ENCODE measurements around the gene TADA2A. TPM values are rescaled to one million over a fixed set of nuclear protein-coding genes. Genes with fewer than 3 reads are reported as not detected.

Gene TADA2A
- total and polyA plus RNA-seq, 7 experiments from 2014 or later: 7.4 to 41.3 (median 19.4) TPM

DNA sequence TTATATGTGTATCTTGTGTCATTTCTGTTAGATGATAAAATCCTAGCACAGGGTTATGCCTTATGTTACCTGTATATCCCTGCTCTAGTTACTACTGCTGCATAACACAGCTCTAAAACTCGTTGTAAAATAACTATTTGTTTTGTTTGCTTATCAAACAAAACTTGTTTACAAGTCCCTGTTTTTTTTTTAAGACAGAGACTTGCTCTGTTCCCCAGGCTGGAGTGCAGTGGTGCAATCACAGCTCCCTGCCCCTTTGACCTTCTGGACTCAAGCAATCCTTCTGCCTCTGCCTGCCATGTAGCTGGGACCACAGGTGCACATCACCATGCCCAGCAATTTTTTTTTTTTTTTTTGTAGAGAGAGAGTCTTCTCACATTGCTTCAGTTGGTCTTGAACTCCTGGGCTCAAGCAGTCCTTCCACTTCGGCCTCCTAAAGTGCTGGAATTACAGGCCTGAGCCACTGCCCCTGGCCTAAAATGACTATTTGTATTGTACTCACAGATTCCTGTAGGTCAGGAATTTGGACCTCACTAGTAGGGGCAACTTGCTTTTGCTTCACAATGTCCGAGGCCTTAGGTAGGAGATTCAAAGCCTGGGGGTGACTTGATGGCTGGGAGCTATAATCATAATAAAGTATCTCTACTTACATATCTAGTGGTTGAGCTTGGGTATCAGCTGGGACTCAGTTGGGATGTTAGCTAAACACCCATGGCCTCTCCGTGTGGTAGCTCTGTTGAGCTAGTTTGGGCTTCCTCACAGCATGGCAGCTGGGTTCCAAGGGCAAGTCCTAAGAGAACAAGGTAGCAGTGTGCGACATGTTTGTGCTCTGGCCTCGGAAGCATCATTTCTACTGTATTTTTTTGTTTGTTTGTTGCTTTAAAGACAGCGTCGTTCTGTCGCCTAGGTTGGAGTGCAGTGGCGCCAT is 95.6 kb downstream of the TADA2A start:
- Mint-ChIP-seq H3K4me3 (no peak overlapping the region), H3K4me1 (peaks cover 0 to 13% (median 4%) of the 10 kb centered on the region in 7 donors), H3K27ac (no peak overlapping the region), H3K27me3 (no peaks in the 10 kb centered on the region), H3K36me3 (no peaks in the 10 kb centered on the region), H3K9me3 (no peaks in the 10 kb centered on the region)
- H3K36me3 ChIP-seq (ENCODE audit: control insufficient read depth in 2 of 3, insufficient read depth in 3 of 3, low read length in 3 of 3): no peaks in the 10 kb centered on the region
- CTCF ChIA-PET: no interaction called here
- POLR2A ChIA-PET: no interaction called here
- no peak for DNase-seq
- H3K27me3 ChIP-seq (ENCODE audit: control insufficient read depth in 2 of 2, insufficient read depth in 2 of 2, low read length in 2 of 2): no peaks in the 10 kb centered on the region
- ATAC-seq: no peak
- no peak overlapping the region for H3K4me3 ChIP-seq (ENCODE audit: low read length)
- H3K4me1 ChIP-seq (ENCODE audit: control insufficient read depth in 2 of 2, insufficient read depth in 2 of 2, low read length in 2 of 2): no peaks in the 10 kb centered on the region
- no peak overlapping the region for H3K27ac ChIP-seq (ENCODE audit: low read depth, low read length)
- intact Hi-C loops (cut with micrococcal nuclease): no loop called here
- no peaks in the 10 kb centered on the region for H3K9me3 ChIP-seq (ENCODE audit: control insufficient read depth in 2 of 3, low read length in 3 of 3)

DNA sequence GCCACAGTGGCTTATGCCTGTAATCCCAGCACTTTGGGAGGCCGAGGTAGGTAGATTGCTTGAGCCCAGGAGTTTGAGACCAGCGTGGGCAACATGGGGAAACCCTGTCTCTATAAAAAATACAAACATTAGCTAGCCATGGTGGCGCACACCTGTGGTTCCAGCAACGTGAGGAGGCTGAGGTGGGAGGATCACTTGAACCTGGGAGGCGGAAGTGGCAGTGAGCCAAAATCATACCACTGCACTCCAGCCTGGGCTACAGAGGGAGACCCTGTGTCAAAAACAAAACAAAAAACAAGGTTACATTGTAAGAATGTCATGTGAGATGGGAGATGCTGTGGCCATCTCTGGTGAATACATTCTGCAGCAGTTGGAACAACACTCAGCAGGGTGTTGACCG is 96.5 kb downstream of the TADA2A start:
- peaks cover 0 to 13% (median 4%) of the 10 kb centered on the region in 7 donors for H3K4me1 Mint-ChIP-seq
- peak overlapping the region in 2 of 9 donors; percentile 37 to 77 for H3K27ac Mint-ChIP-seq
- no peak overlapping the region for H3K27ac ChIP-seq (ENCODE audit: low read depth, low read length)
- ChIA-PET POLR2A (no interaction called here), CTCF (no interaction called here)
- no peak overlapping the region for H3K4me3 Mint-ChIP-seq
- H3K4me3 ChIP-seq (ENCODE audit: low read length): no peak overlapping the region
- no peaks in the 10 kb centered on the region for H3K36me3 ChIP-seq (ENCODE audit: control insufficient read depth in 2 of 3, insufficient read depth in 3 of 3, low read length in 3 of 3)
- no peak for DNase-seq
- H3K27me3 Mint-ChIP-seq: no peaks in the 10 kb centered on the region
- H3K4me1 ChIP-seq (ENCODE audit: control insufficient read depth in 2 of 2, insufficient read depth in 2 of 2, low read length in 2 of 2): no peaks in the 10 kb centered on the region
- H3K9me3 ChIP-seq (ENCODE audit: control insufficient read depth in 2 of 3, low read length in 3 of 3): no peaks in the 10 kb centered on the region
- no peaks in the 10 kb centered on the region for H3K36me3 Mint-ChIP-seq
- ATAC-seq: no peak
- no peaks in the 10 kb centered on the region for H3K9me3 Mint-ChIP-seq
- no peaks in the 10 kb centered on the region for H3K27me3 ChIP-seq (ENCODE audit: control insufficient read depth in 2 of 2, insufficient read depth in 2 of 2, low read length in 2 of 2)
- intact Hi-C loops (cut with micrococcal nuclease): no loop called here

DNA sequence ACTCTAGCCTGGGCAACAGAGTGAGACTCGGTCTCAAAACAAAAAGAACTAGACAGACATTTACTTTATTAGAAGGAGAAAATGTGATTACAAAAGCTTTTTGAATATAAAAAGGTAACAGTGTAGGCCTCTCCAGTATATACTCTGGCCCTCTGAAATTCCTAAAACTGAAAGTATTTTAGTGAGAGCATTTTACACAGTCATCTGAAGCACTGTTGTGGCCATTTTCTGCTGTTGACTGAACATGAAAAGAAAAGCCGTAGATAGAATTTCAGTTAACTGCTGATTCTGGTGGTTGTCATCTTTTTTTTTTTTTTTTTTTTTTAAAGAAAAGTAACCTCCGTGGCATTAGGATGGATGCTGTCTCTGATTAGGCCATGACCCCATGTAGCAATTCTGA is 98.6 kb downstream of the TADA2A start:
- Mint-ChIP-seq H3K36me3 (no peaks in the 10 kb centered on the region), H3K9me3 (no peaks in the 10 kb centered on the region), H3K27ac (no peak overlapping the region), H3K4me3 (no peak overlapping the region), H3K4me1 (peaks cover 4 to 15% (median 11%) of the 10 kb centered on the region in 7 donors), H3K27me3 (no peaks in the 10 kb centered on the region)
- no peak for DNase-seq
- Histone ChIP-seq H3K27ac (ENCODE audit: low read depth, low read length) (no peak overlapping the region), H3K36me3 (ENCODE audit: control insufficient read depth in 2 of 3, insufficient read depth in 3 of 3, low read length in 3 of 3) (no peaks in the 10 kb centered on the region), H3K4me3 (ENCODE audit: low read length) (no peak overlapping the region), H3K9me3 (ENCODE audit: control insufficient read depth in 2 of 3, low read length in 3 of 3) (no peaks in the 10 kb centered on the region), H3K4me1 (ENCODE audit: control insufficient read depth in 2 of 2, insufficient read depth in 2 of 2, low read length in 2 of 2) (peaks cover 0 to 3% of the 10 kb centered on the region in 2 donors), H3K27me3 (ENCODE audit: control insufficient read depth in 2 of 2, insufficient read depth in 2 of 2, low read length in 2 of 2) (no peaks in the 10 kb centered on the region)
- POLR2A ChIA-PET: no interaction called here
- no peak for ATAC-seq
- CTCF ChIA-PET: interaction anchor here (1.6 kb wide), 1 partner anchor 14 kb away, joined by 4 read pairs; no protein-coding TSS in a partner anchor
- intact Hi-C loops (cut with micrococcal nuclease): no loop called here

DNA sequence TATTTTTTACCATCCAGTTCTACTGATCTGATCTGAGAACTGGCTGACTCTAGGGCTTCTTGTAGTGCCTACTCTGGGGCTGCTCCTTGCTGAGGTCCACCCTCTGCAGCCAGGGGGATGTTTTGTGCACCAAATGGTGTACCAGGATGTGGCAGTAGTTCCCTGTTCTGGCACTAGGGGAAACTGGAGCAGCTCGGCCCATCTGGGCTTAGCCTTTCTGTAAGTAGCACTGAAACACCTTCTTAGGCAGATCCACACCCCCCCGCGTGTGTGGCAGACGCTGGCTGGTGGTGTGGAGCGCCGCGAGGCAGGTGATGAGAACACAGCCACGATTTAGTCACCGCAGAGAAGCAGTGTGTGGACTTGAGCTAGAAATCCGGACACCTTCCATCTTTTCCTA is 100.0 kb downstream of the TADA2A start:
- CTCF ChIA-PET: interaction anchor here (0.7 kb wide), 1 partner anchor 819 kb away, joined by 3 read pairs; no protein-coding TSS in a partner anchor
- no peaks in the 10 kb centered on the region for H3K27me3 Mint-ChIP-seq
- Histone ChIP-seq H3K4me1 (ENCODE audit: control insufficient read depth in 2 of 2, insufficient read depth in 2 of 2, low read length in 2 of 2) (peaks cover 0 to 6% of the 10 kb centered on the region in 2 donors), H3K36me3 (ENCODE audit: control insufficient read depth in 2 of 3, insufficient read depth in 3 of 3, low read length in 3 of 3) (no peaks in the 10 kb centered on the region), H3K9me3 (ENCODE audit: control insufficient read depth in 2 of 3, low read length in 3 of 3) (no peaks in the 10 kb centered on the region), H3K27me3 (ENCODE audit: control insufficient read depth in 2 of 2, insufficient read depth in 2 of 2, low read length in 2 of 2) (no peaks in the 10 kb centered on the region), H3K27ac (ENCODE audit: low read depth, low read length) (no peak overlapping the region), H3K4me3 (ENCODE audit: low read length) (no peak overlapping the region)
- H3K27ac Mint-ChIP-seq: peak overlapping the region in 2 of 9 donors; percentile 31 to 74
- peaks cover 12 to 23% (median 18%) of the 10 kb centered on the region in 7 donors for H3K4me1 Mint-ChIP-seq
- POLR2A ChIA-PET: no interaction called here
- peak; percentile 50 for ATAC-seq
- H3K4me3 Mint-ChIP-seq: no peak overlapping the region
- intact Hi-C loops (cut with micrococcal nuclease): loop anchor here in 1 of 2 donors (2.0 kb wide), 1 partner anchor 16 kb away; no protein-coding TSS in a partner anchor
- H3K9me3 Mint-ChIP-seq: no peaks in the 10 kb centered on the region
- H3K36me3 Mint-ChIP-seq: no peaks in the 10 kb centered on the region
- DNase-seq: peak in 1 of 9 donors; percentile 10

DNA sequence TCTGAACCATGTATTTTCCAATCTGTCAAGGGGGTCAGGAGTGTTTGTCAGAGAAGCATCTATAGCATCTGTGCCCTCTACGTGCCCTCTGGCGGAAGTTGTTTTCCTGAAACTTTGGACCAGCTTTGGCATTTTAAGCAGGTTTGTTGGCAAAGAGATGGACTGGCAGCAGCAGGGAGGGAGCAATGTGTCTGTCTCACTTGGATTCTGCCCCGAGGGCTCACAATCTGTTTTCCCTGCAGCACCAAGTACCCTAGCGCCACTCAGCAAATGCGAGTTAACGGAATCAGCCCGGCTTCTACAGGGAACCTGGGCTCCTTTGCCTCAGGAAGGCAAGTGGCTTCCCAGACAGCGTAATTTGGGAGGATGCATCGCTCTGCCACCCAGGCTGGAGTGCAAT is 100.4 kb downstream of the TADA2A start:
- Mint-ChIP-seq H3K27ac (peak overlapping the region in 2 of 9 donors; percentile 14 to 31), H3K36me3 (no peaks in the 10 kb centered on the region), H3K27me3 (no peaks in the 10 kb centered on the region), H3K4me3 (no peak overlapping the region), H3K4me1 (peaks cover 12 to 23% (median 18%) of the 10 kb centered on the region in 7 donors), H3K9me3 (no peaks in the 10 kb centered on the region)
- intact Hi-C loops (cut with micrococcal nuclease): loop anchor here in 1 of 2 donors (2.0 kb wide), 1 partner anchor 16 kb away; no protein-coding TSS in a partner anchor
- Histone ChIP-seq H3K27me3 (ENCODE audit: control insufficient read depth in 2 of 2, insufficient read depth in 2 of 2, low read length in 2 of 2) (no peaks in the 10 kb centered on the region), H3K4me1 (ENCODE audit: control insufficient read depth in 2 of 2, insufficient read depth in 2 of 2, low read length in 2 of 2) (peaks cover 0 to 6% of the 10 kb centered on the region in 2 donors), H3K27ac (ENCODE audit: low read depth, low read length) (no peak overlapping the region), H3K36me3 (ENCODE audit: control insufficient read depth in 2 of 3, insufficient read depth in 3 of 3, low read length in 3 of 3) (peaks cover 0 to 1% (median 0%) of the 10 kb centered on the region in 3 experiments), H3K9me3 (ENCODE audit: control insufficient read depth in 2 of 3, low read length in 3 of 3) (no peaks in the 10 kb centered on the region), H3K4me3 (ENCODE audit: low read length) (no peak overlapping the region)
- DNase-seq (no peak), ATAC-seq (no peak)
- ChIA-PET CTCF (no interaction called here), POLR2A (no interaction called here)

DNA sequence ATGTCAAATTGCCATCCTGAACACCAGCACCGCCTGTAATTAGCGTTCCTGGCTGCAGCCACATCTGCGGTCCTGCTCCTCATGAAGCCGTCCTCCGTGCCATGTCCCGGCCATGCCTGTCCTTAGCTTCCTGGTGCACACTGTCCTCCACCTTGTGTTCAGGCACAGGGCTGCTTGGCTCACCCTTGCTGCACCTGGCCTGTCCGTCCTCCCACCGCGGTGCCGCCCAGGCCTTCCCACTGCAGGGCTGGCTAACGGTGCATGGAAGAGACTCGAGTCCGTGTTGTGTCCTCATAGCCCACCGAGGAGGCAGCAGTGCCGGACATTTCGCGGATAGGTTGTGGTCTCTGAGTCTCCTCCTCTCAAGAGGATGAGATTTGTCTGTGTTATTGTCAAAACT is 103.4 kb downstream of the TADA2A start:
- H3K27me3 ChIP-seq (ENCODE audit: control insufficient read depth in 2 of 2, insufficient read depth in 2 of 2, low read length in 2 of 2): no peaks in the 10 kb centered on the region
- Mint-ChIP-seq H3K4me3 (no peak overlapping the region), H3K27ac (peak overlapping the region in 7 of 9 donors; percentile 30 to 83 (median 73)), H3K9me3 (no peaks in the 10 kb centered on the region), H3K4me1 (peaks cover 10 to 23% (median 18%) of the 10 kb centered on the region in 7 donors), H3K27me3 (no peaks in the 10 kb centered on the region), H3K36me3 (peaks cover 0 to 3% (median 0%) of the 10 kb centered on the region in 5 donors)
- no peaks in the 10 kb centered on the region for H3K9me3 ChIP-seq (ENCODE audit: control insufficient read depth in 2 of 3, low read length in 3 of 3)
- ATAC-seq (no peak), DNase-seq (no peak)
- no peak overlapping the region for H3K27ac ChIP-seq (ENCODE audit: low read depth, low read length)
- POLR2A ChIA-PET: no interaction called here
- CTCF ChIA-PET: no interaction called here
- intact Hi-C loops (cut with micrococcal nuclease): no loop called here
- H3K4me1 ChIP-seq (ENCODE audit: control insufficient read depth in 2 of 2, insufficient read depth in 2 of 2, low read length in 2 of 2): peaks cover 0 to 6% of the 10 kb centered on the region in 2 donors
- H3K4me3 ChIP-seq (ENCODE audit: low read length): no peak overlapping the region
- peaks cover 6 to 18% (median 6%) of the 10 kb centered on the region in 3 experiments for H3K36me3 ChIP-seq (ENCODE audit: control insufficient read depth in 2 of 3, insufficient read depth in 3 of 3, low read length in 3 of 3)
